Upper lobe of left lung (tissue), 6 donors: Measurements from ENCODE around the gene ZMYND12. TPM values are rescaled to one million over a fixed set of nuclear protein-coding genes. Genes with fewer than 3 reads are reported as not detected.
A peak's percentile ranks its signal among the peaks of the same experiment; 100 is the strongest.

ENCODE experiments used
- ATAC-seq, 2 donors: fragments of 200-7000 bp; cut with Tn5 transposase; one replicate each; pipeline ENCODE4 v1.9.1; 2022; ENCODE audit warnings: mild to moderate bottlenecking in 2 of 2, moderate library complexity in 2 of 2; ENCODE audit not compliant: low FRiP score in 2 of 2
- DNase-seq, 2 donors: peaks; one replicate each; pipeline ENCODE4 v3.0.0-alpha.2; 2019 to 2020
- H3K27ac ChIP-seq, 4 donors: fragments of 200-600 bp; sonication (generic); one replicate each; pipeline ENCODE4 v1.5.1; 2016 to 2019
- H3K27me3 ChIP-seq, 4 donors: fragments of 200-600 bp; sonication (generic); one replicate each; pipeline ENCODE4 v1.5.1; 2017 to 2019
- H3K36me3 ChIP-seq, 4 donors: fragments of 200-600 bp; sonication (generic); one replicate each; pipeline ENCODE4 v1.5.1; 2016 to 2019
- H3K4me1 ChIP-seq, 4 donors: fragments of 200-600 bp; sonication (generic); one replicate each; pipeline ENCODE4 v1.5.1; 2018 to 2019
- H3K4me3 ChIP-seq, 4 donors: fragments of 200-600 bp; sonication (generic); one replicate each; pipeline ENCODE4 v1.5.1; 2017 to 2019; ENCODE audit warnings: mild to moderate bottlenecking in 2 of 4, moderate library complexity in 1 of 4
- H3K9me3 ChIP-seq, 4 donors: fragments of 200-600 bp; sonication (generic); one replicate each; pipeline ENCODE4 v1.5.1; 2018 to 2019
- CTCF ChIP-seq, 6 experiments: fragments of 450-650 bp in 4 of 6; fragments of 200-600 bp in 2 of 6; sonication (generic) in 2 of 6; IDR thresholded peaks; one replicate each; pipeline ENCODE4 v1.5.1; 2016 to 2019; ENCODE audit warnings: antibody characterized with exemption in 6 of 6
- EP300 ChIP-seq, 4 donors: sonication (generic); formaldehyde crosslinking; IDR thresholded peaks; one replicate each; pipeline ENCODE4 v1.5.1; 2017; ENCODE audit warnings: antibody characterized with exemption in 4 of 4, control low read depth in 2 of 4
- POLR2A ChIP-seq, 4 donors: fragments of 450-650 bp; IDR thresholded peaks; one replicate each; pipeline ENCODE4 v1.5.1; 2016 to 2017; ENCODE audit warnings: antibody characterized with exemption in 4 of 4, mild to moderate bottlenecking in 2 of 4
- POLR2AphosphoS5 ChIP-seq, 2 donors: sonication (generic); formaldehyde crosslinking; IDR thresholded peaks; one replicate each; pipeline ENCODE4 v1.5.1; 2017; ENCODE audit warnings: antibody characterized with exemption in 2 of 2
- WGBS, 2 donors: methylation state at CpG; one replicate each; pipeline ENCODE4 v1.1.5; 2017 to 2018; 5-methylcytosine and 5-hydroxymethylcytosine counted together
- total RNA-seq, 6 donors: library from RNA; depleted of rRNA in 4 of 6; stranded (reverse); fragments of >200 nt in 4 of 6; gene quantifications; one replicate each; pipeline versions ENCODE4 v1.1.0 to v1.2.1, GENCODE V29; 2016 to 2021
- donor health status: DM: no; HTN: no; CAD: no; lungs with moderate emphysema.
- donor health status: DM: no; HTN: yes; CAD: no; lungs with severe emphysema.

Gene ZMYND12
- total RNA-seq, 6 donors from 2014 or later = 1.5 to 9.4 (median 4.1) TPM; not detected in 1

GRCh38 chr1:42461196-42461595 lies 5.4 kb upstream of the ZMYND12 start:
- TF ChIP-seq CTCF (IDR thresholded peaks at IDR 0.05) = no peak
- TF ChIP-seq POLR2AphosphoS5 (IDR thresholded peaks at IDR 0.05) = no peak
- no peak for TF ChIP-seq POLR2A (IDR thresholded peaks at IDR 0.05)
- TF ChIP-seq EP300 (IDR thresholded peaks at IDR 0.05) = no peak
- no peak for ATAC-seq
- WGBS, 2 donors = 85 to 88% methylated on average over 2 of the region's 2 CpGs
- Histone ChIP-seq H3K9me3 (no peaks in the 10 kb centered on the region), H3K27ac (no peak overlapping the region), H3K4me3 (no peak overlapping the region), H3K36me3 (peaks cover 3 to 23% (median 4%) of the 10 kb centered on the region in 4 donors), H3K4me1 (peaks cover 17 to 46% (median 29%) of the 10 kb centered on the region in 4 donors), H3K27me3 (no peaks in the 10 kb centered on the region)
- no peak for DNase-seq

GRCh38 chr1:42456754-42457089 lies 900 bp upstream of the ZMYND12 start:
- no peaks in the 10 kb centered on the region for H3K27me3 ChIP-seq
- peak overlapping the region; percentile 58 to 96 (median 84) for H3K4me3 ChIP-seq
- ATAC-seq = peak; percentile 74 to 84
- H3K9me3 ChIP-seq = no peaks in the 10 kb centered on the region
- TF ChIP-seq EP300 (IDR thresholded peaks at IDR 0.05) (no peak), POLR2AphosphoS5 (IDR thresholded peaks at IDR 0.05) (no peak), POLR2A (IDR thresholded peaks at IDR 0.05) (peak in 1 of 4 donors; percentile 17)
- DNase-seq = peak in 1 of 2 donors; percentile 74
- peak overlapping the region; percentile 91 to 96 (median 92) for H3K27ac ChIP-seq
- peaks cover 3 to 23% (median 4%) of the 10 kb centered on the region in 4 donors for H3K36me3 ChIP-seq
- WGBS, 2 donors = 4% methylated on average over 12 of the region's 23 CpGs; no CpG with 5 or more reads in 1 of the 2 donors
- H3K4me1 ChIP-seq = peaks cover 14 to 31% (median 16%) of the 10 kb centered on the region in 4 donors

DNA sequence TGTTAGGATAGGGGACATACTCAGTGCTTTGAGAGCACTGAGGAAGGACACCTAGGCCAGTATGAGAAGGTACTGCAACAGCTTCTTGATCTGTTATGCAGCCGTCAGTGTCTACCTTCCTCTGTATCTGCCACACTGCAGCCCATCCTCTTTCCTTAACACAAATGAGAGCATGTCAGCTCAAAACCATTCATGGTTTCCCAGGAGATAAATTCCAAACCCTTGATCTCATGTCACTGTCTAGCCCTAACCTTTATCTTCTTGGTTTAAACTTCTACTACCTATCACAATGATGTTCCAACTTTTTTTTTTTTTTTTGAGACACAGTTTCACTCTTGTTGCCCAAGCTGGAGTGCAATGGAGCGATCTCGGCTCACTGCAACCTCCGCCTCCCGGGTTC lies 1.4 kb downstream of the ZMYND12 start:
- WGBS, 2 donors = 97 to 99% methylated on average over 5 of the region's 5 CpGs
- Histone ChIP-seq H3K27me3 (no peaks in the 10 kb centered on the region), H3K4me3 (no peak overlapping the region), H3K4me1 (peaks cover 14 to 30% (median 16%) of the 10 kb centered on the region in 4 donors), H3K27ac (no peak overlapping the region), H3K36me3 (peaks cover 0 to 12% (median 0%) of the 10 kb centered on the region in 4 donors), H3K9me3 (no peaks in the 10 kb centered on the region)
- no peak for DNase-seq
- TF ChIP-seq POLR2AphosphoS5 (IDR thresholded peaks at IDR 0.05) = no peak
- no peak for TF ChIP-seq CTCF (IDR thresholded peaks at IDR 0.05)
- TF ChIP-seq POLR2A (IDR thresholded peaks at IDR 0.05) = no peak
- no peak for TF ChIP-seq EP300 (IDR thresholded peaks at IDR 0.05)
- no peak for ATAC-seq

DNA sequence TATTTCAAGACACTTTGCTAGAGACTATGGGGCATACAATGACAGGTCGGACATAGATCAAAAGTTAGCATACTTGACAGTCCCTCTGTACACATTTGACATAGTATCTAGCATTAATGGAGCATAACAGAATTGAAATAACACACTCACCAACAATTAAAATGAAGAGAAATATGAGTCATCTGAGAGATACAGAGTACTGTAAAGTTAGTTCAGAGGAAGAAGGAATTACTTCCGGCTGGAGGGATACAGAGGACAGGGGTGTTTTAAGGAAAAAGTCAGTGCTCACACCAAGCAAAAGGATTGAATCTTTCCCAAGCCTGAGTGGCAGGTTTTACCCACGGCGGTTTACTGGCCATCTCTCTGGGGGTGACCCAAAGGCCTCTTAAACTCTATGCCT lies 2.4 kb downstream of the ZMYND12 start:
- Histone ChIP-seq H3K27me3 (no peaks in the 10 kb centered on the region), H3K27ac (no peak overlapping the region), H3K4me1 (peaks cover 14 to 25% (median 15%) of the 10 kb centered on the region in 4 donors), H3K4me3 (no peak overlapping the region), H3K36me3 (peaks cover 0 to 5% (median 0%) of the 10 kb centered on the region in 4 donors), H3K9me3 (no peaks in the 10 kb centered on the region)
- 86 to 89% methylated on average over 4 of the region's 4 CpGs for WGBS, 2 donors
- no peak for DNase-seq
- TF ChIP-seq POLR2AphosphoS5 (IDR thresholded peaks at IDR 0.05) (no peak), EP300 (IDR thresholded peaks at IDR 0.05) (no peak), CTCF (IDR thresholded peaks at IDR 0.05) (no peak), POLR2A (IDR thresholded peaks at IDR 0.05) (no peak)
- no peak for ATAC-seq

GRCh38 chr1:42450061-42450460 lies 5.8 kb downstream of the ZMYND12 start:
- WGBS, 2 donors = 67 to 79% methylated on average over 1 of the region's 1 CpG
- H3K9me3 ChIP-seq = no peaks in the 10 kb centered on the region
- ATAC-seq = no peak

GRCh38 chr1:42449256-42449655 lies 6.6 kb downstream of the ZMYND12 start:
- Histone ChIP-seq H3K27ac (no peak overlapping the region), H3K4me3 (no peak overlapping the region), H3K4me1 (no peaks in the 10 kb centered on the region), H3K9me3 (no peaks in the 10 kb centered on the region), H3K27me3 (no peaks in the 10 kb centered on the region), H3K36me3 (no peaks in the 10 kb centered on the region)
- no peak for ATAC-seq
- TF ChIP-seq POLR2A (IDR thresholded peaks at IDR 0.05) = no peak
- no peak for TF ChIP-seq EP300 (IDR thresholded peaks at IDR 0.05)
- TF ChIP-seq CTCF (IDR thresholded peaks at IDR 0.05) = no peak
- TF ChIP-seq POLR2AphosphoS5 (IDR thresholded peaks at IDR 0.05) = no peak
- no peak for DNase-seq

More at GRCh38 chr1:42450061-42450460, 5.8 kb downstream of the ZMYND12 start:
- Histone ChIP-seq H3K4me1 (peaks cover 0 to under 1% (median 0%) of the 10 kb centered on the region in 4 donors), H3K27me3 (no peaks in the 10 kb centered on the region), H3K27ac (no peak overlapping the region), H3K4me3 (no peak overlapping the region), H3K36me3 (no peaks in the 10 kb centered on the region)
- TF ChIP-seq POLR2AphosphoS5 (IDR thresholded peaks at IDR 0.05) = no peak
- DNase-seq = no peak
